GM20431 (cell line): Measurements from ENCODE around the gene CALD1.

Source experiments
- in situ Hi-C: fragments of 300-500 bp; cut with MseI, MboI; formaldehyde crosslinking; loops from one replicate; pipeline ENCODE4 v1.15.0; 2020; ENCODE audit warnings: low sequenced_read_pairs; ENCODE audit not compliant: unreplicated experiment

Gene CALD1

GRCh38 chr7:134820295-134820694, 40.9 kb downstream of the CALD1 start:
- in situ Hi-C loops, result no loop called here

GRCh38 chr7:134820778-134821177, 41.3 kb downstream of the CALD1 start:
- in situ Hi-C loops, result no loop called here

- in situ Hi-C loops, result no loop called here
Measured at GRCh38 chr7:134823400-134823799, 44.0 kb downstream of the CALD1 start.

- in situ Hi-C loops, result no loop called here
Measured at GRCh38 chr7:134825666-134826065, 46.2 kb downstream of the CALD1 start.

- in situ Hi-C loops, result no loop called here
Measured at GRCh38 chr7:134826105-134826504, 46.7 kb downstream of the CALD1 start.

GRCh38 chr7:134827436-134827835, 48.0 kb downstream of the CALD1 start:
- in situ Hi-C loops, result no loop called here

GRCh38 chr7:134827889-134828288, 48.5 kb downstream of the CALD1 start:
- in situ Hi-C loops, result no loop called here

- in situ Hi-C loops, result no loop called here
Measured at GRCh38 chr7:134828361-134828760, 48.9 kb downstream of the CALD1 start.

GRCh38 chr7:134829380-134829986, 50.0 kb downstream of the CALD1 start:
- in situ Hi-C loops, result no loop called here

GRCh38 chr7:134831862-134832261, 52.4 kb downstream of the CALD1 start:
- in situ Hi-C loops, result no loop called here

GRCh38 chr7:134832367-134832766, 52.9 kb downstream of the CALD1 start:
- in situ Hi-C loops, result no loop called here

GRCh38 chr7:134834689-134835462, 55.4 kb downstream of the CALD1 start:
- in situ Hi-C loops, result no loop called here

- in situ Hi-C loops, result no loop called here
Measured at GRCh38 chr7:134835463-134835823, 56.0 kb downstream of the CALD1 start.

- in situ Hi-C loops, result no loop called here
Measured at GRCh38 chr7:134836447-134836846, 57.0 kb downstream of the CALD1 start.

- in situ Hi-C loops, result no loop called here
Measured at GRCh38 chr7:134839298-134839697, 59.9 kb downstream of the CALD1 start.

GRCh38 chr7:134842062-134842461, 62.6 kb downstream of the CALD1 start:
- in situ Hi-C loops, result no loop called here

GRCh38 chr7:134842886-134843430, 63.5 kb downstream of the CALD1 start:
- in situ Hi-C loops, result no loop called here

- in situ Hi-C loops, result no loop called here
Measured at GRCh38 chr7:134844200-134844599, 64.8 kb downstream of the CALD1 start.

GRCh38 chr7:134845461-134845860, 66.0 kb downstream of the CALD1 start:
- in situ Hi-C loops, result no loop called here

- in situ Hi-C loops, result no loop called here
Measured at GRCh38 chr7:134847851-134848588, 68.6 kb downstream of the CALD1 start.

GRCh38 chr7:134850066-134850465, 70.6 kb downstream of the CALD1 start:
- in situ Hi-C loops, result no loop called here
